ENCODE results near the gene AGPAT3. TPM values are rescaled to one million over a fixed set of nuclear protein-coding genes. Genes with fewer than 3 reads are reported as not detected.

The AGPAT3 gene
- total RNA-seq, 2 donors from 2014 or later = 44.8 to 100.0 TPM

DNA sequence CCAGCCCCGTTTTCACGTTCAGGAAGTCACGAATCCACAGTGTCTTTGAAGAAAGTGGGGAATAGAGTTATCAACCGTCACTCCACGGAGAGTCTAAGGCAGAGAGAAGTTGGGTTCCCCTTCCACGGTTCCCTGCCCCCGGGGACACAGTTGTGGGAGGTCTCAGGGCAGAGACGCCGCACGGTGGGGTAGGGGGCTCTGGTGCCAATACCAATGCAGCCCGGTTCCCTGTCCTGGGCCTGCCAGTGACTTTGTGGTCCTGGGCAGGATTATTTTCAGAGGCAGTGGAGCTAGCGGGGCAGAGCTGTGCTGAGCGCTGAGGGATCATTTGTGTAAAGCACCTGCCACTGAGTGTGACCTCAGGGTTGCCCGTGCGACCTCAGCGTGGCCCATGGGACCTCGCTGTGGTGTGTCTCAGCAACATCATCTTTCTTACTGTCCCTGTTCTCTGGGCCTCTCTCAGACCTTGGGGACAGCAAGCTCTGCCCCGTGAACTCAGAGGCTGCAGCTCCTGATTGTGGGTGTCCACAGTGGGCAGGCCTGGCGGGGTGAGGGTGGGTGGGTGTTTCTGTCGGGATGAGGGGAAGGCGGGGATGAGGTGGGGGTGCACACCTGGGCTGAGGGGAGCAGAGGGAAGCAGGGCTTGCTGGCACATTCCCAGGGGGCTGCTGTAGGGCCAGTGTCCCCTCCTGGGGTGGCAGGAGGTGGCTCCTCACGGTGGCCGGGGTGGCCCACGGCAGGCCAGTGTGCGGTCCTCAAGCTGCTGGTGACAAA lies 65.2 kb downstream of the AGPAT3 start:
- Mint-ChIP-seq H3K9me3 (no peaks in the 10 kb centered on the region), H3K36me3 (ENCODE audit: low read depth) (peaks cover 13% of the 10 kb centered on the region), H3K4me1 (no peaks in the 10 kb centered on the region), H3K27ac (no peak overlapping the region), H3K27me3 (no peaks in the 10 kb centered on the region), H3K4me3 (no peak overlapping the region)
- no peak for ATAC-seq (replicated peaks)

DNA sequence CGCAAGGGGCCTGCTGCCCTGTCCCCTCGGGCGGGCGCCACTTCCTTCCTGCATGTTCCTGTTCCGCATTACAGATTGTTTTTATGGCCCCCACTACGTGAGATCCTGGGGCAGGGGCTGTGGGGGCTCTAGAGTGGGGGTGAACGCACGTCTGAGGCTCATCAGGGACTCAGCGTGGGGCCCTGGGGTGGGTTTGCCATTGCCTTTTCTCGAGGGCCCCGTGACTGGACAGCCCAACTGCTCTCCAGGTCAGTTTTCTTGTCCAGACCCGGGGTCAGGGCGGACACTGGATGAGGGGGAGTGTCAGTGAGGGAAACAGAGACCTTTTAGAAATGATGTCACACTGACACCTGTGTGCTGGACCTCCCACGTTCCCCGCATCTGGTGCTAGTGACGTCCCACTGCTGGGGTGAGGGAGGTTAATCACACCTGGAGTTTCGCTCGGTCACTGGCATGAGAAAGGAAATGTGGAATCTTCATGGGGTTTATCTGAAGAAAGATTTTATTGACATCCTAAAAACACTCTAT lies 65.9 kb downstream of the AGPAT3 start:
- Mint-ChIP-seq H3K4me3 (no peak overlapping the region), H3K4me1 (no peaks in the 10 kb centered on the region), H3K27ac (no peak overlapping the region), H3K9me3 (no peaks in the 10 kb centered on the region), H3K27me3 (no peaks in the 10 kb centered on the region), H3K36me3 (ENCODE audit: low read depth) (peaks cover 13% of the 10 kb centered on the region)
- ATAC-seq (replicated peaks) = no peak

DNA sequence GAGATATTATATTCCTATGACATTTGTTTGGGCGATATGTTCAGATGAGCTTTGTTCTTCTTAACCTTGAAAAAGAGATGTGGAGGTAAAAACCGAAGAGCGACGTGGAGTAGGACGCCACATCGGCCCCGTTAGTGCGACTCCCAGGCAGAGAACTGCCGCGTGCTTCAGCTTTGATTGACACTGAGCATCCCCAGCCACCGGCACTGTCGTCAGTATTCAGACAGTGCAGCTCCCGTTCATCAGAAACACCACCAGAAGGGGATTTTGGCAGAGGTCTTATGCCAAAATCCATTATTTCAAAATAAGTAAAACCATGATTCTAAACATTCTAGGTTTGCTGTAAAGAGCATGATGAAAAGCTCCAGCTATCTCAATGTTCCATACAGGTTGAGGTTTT lies 66.5 kb downstream of the AGPAT3 start:
- H3K27me3 Mint-ChIP-seq = no peaks in the 10 kb centered on the region

DNA sequence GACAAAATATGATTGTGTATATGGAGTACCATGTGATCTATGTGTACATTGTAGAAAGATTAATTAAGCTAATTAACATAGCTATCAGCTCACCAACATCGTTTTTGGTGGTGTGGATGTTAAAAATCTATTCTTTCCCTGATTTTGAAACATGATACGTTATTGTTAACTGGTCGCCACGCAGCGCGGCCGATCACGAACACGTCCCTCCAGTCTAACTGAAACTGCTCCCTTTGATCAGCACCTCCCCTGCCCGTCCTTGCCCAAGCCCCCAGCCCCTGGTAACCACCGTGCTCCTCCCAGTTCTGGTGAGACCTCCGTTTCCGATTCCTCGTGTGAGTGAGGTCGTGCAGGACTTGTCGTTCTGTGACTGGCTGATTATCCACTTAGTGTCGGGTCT lies 67.0 kb downstream of the AGPAT3 start:
- no peak for ATAC-seq (replicated peaks)
- H3K4me1 Mint-ChIP-seq = no peaks in the 10 kb centered on the region
- peak overlapping the region; percentile 31 for H3K27ac Mint-ChIP-seq
- no peak overlapping the region for H3K4me3 Mint-ChIP-seq
- H3K27me3 Mint-ChIP-seq = no peaks in the 10 kb centered on the region
- H3K9me3 Mint-ChIP-seq = no peaks in the 10 kb centered on the region
- H3K36me3 Mint-ChIP-seq (ENCODE audit: low read depth) = peaks cover 13% of the 10 kb centered on the region

More for the DNA sequence above, 66.5 kb downstream of the AGPAT3 start:
- no peaks in the 10 kb centered on the region for H3K4me1 Mint-ChIP-seq
- H3K4me3 Mint-ChIP-seq = no peak overlapping the region
- H3K9me3 Mint-ChIP-seq = no peaks in the 10 kb centered on the region
- ATAC-seq (replicated peaks) = no peak
- H3K36me3 Mint-ChIP-seq (ENCODE audit: low read depth) = peaks cover 13% of the 10 kb centered on the region
- no peak overlapping the region for H3K27ac Mint-ChIP-seq

DNA sequence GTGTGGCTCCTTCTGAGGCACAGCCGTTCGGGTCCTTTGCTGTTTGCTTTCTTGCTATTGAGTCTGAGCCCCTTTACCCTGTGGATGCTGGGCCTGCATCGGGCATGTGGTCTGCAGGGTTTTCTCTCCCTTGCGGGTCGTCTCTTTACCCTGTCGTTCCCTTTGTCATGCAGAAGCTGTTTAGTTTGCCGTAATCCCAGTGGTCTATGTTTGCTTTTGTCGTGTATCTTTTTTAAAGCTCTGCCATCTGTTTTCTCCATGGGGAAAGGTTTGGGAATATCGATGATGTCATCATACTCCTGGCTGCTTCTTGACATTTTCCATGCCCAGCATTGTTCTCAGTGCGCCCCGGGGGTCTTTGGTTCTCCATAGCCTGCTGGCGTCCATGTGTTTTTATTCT lies 68.2 kb downstream of the AGPAT3 start:
- H3K36me3 Mint-ChIP-seq (ENCODE audit: low read depth) = peaks cover 13% of the 10 kb centered on the region
- no peaks in the 10 kb centered on the region for H3K9me3 Mint-ChIP-seq
- no peaks in the 10 kb centered on the region for H3K27me3 Mint-ChIP-seq
- no peak overlapping the region for H3K4me3 Mint-ChIP-seq
- H3K27ac Mint-ChIP-seq = no peak overlapping the region
- no peak for ATAC-seq (replicated peaks)
- H3K4me1 Mint-ChIP-seq = peaks cover 8% of the 10 kb centered on the region

DNA sequence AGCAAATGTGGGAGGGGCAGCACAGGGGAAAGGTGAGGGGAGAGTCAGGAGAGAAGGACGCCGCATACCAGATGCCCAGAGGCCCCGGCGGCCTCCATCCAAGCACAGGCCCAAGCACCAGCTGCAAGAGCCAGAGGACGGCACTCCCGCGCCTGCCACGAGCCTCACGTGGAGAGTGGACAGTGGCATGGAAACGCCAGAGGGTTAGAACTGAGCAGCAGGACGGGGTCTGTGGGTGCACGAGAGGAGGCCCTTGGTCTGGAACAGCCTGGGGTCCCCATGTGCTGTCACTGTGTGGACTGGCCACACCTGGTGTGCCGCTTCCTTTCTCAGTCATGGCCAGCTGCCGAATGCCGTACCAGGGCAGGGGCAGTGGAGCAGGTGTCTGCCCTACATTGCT lies 68.7 kb downstream of the AGPAT3 start:
- H3K9me3 Mint-ChIP-seq = no peaks in the 10 kb centered on the region
- peaks cover 8% of the 10 kb centered on the region for H3K4me1 Mint-ChIP-seq
- no peak for ATAC-seq (replicated peaks)

DNA sequence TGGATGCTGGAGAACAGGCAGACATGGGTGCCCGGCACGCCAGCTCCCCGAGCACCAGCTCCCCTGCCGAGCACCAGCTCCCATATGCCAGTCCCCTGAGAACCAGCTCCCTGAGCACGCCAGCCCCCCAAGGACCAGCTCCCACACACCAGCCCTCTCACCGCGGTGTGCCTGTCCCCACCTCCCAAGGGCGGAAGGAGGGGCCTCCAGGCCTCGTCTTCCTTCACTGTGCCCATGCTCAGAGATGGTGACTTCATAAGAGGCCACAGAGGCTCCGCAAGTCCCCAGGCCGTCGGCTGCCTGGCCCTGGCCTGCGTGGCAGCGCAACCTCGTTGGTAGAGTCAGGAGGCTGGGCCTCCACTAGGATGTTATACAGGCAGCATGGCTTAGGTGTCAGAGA lies 69.1 kb downstream of the AGPAT3 start:
- Mint-ChIP-seq H3K4me3 (no peak overlapping the region), H3K27ac (no peak overlapping the region), H3K4me1 (peaks cover 8% of the 10 kb centered on the region), H3K27me3 (no peaks in the 10 kb centered on the region), H3K36me3 (ENCODE audit: low read depth) (peaks cover 8% of the 10 kb centered on the region), H3K9me3 (no peaks in the 10 kb centered on the region)
- no peak for ATAC-seq (replicated peaks)

More for the DNA sequence above, 68.7 kb downstream of the AGPAT3 start:
- H3K27me3 Mint-ChIP-seq = no peaks in the 10 kb centered on the region
- H3K36me3 Mint-ChIP-seq (ENCODE audit: low read depth) = peaks cover 8% of the 10 kb centered on the region
- no peak overlapping the region for H3K27ac Mint-ChIP-seq
- no peak overlapping the region for H3K4me3 Mint-ChIP-seq

DNA sequence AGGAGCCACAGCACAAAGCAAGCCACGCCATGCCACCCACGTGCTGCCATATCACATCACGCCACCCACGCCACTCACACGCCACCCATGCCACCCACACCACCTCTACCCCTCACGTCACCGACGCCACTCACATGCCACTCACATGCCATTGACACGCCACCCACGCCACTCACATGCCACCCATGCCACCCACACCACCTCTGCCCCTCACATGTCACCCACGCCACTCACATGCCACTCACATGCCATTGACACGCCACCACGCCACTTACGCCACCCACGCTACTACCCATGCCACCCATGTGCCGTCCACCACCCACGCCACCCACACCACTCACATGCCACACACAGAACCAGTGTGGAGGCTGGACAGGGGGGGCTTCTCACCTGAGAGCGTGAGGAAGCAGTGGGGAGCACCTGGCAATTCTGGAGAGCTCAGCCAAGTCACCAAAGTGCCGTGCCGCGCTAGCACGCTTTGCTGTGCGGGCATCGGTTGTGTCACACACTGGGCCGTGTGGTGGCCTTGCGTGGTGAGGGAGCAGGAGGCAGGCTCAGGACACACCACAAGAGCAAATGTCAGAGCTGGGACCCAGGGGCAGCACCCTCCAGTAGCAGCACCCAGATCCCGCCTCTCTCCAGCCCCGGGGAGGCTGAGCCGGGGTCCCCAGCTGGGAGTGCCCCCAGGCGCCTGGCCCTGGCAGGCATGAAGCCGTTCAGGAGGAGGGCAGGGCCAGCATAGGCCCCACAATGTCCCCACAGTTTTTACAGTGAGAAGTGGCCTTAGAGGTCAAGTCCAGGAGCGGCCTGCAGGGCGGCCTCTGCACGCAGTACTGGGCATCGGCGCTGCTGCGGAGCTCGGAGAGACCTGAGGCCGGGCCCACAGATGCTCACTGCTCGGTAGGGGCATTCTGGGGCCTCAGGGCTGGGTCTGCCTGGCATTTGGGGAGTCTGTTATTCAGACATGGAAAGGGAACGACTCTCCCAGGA lies 70.0 kb downstream of the AGPAT3 start:
- Mint-ChIP-seq H3K9me3 (no peaks in the 10 kb centered on the region), H3K36me3 (ENCODE audit: low read depth) (peaks cover 11% of the 10 kb centered on the region), H3K27ac (no peak overlapping the region), H3K4me1 (peaks cover 11% of the 10 kb centered on the region), H3K27me3 (no peaks in the 10 kb centered on the region), H3K4me3 (no peak overlapping the region)
- ATAC-seq (replicated peaks) = no peak

DNA sequence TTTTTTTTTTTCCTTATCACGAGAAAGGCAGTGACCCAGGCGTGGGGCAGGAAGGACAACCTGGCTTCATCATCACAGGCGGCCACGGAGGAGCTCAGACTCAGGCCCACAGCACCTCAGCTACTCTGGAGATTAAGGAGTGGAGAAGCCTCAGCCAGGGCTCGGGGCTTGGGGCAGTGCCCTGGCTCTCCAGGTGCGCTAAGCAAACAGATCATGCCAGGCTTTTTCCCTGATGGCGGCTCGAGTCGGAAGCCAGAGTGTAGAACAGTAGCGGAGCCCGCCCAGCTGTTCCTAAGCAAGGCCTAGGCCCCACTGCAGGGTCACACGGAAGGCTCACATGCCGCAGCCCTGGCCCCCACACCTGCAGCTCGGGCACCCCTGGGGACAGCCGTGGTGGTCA lies 70.7 kb downstream of the AGPAT3 start:
- Mint-ChIP-seq H3K36me3 (ENCODE audit: low read depth) (peaks cover 11% of the 10 kb centered on the region), H3K4me3 (no peak overlapping the region)

DNA sequence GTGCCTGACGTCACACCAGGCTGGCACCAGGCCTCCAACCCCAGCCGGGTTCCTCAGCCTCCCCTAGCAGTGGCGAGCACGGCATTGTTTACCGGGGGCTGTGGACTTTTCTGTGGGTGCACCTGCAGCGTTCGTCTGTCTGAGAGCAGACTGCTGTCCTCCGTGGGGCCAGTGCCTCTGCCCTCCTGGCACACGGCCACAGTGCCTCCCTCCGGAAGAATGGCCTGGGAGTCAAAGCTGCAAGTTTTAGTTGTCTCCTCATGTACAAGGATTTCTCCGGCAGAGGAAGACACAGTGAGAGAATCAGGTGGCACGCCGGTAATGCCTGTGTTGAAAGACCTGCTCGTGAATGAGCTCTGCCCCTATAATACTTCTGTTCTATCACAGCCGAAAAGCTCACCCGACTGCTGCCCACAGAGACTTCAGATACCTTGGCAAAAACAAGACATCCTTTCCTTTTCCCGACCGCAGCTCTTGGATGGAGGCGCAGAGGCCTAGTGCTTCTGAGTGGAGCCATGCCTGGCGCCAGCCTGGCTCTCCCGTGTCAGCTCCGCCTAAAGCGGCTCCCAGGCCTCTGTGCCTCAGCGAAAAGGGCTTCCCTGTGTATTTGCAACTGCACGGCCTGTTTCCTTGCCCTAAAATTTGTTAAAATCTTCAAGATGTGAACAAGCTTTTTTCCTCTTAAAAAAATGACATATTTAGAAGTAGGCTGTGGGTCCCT lies 71.4 kb downstream of the AGPAT3 start:
- ATAC-seq (replicated peaks) = no peak
- no peak overlapping the region for H3K27ac Mint-ChIP-seq

More for the DNA sequence above, 70.7 kb downstream of the AGPAT3 start:
- H3K4me1 Mint-ChIP-seq = peaks cover 11% of the 10 kb centered on the region
- no peak overlapping the region for H3K27ac Mint-ChIP-seq
- ATAC-seq (replicated peaks) = no peak
- H3K9me3 Mint-ChIP-seq = no peaks in the 10 kb centered on the region
- no peaks in the 10 kb centered on the region for H3K27me3 Mint-ChIP-seq

DNA sequence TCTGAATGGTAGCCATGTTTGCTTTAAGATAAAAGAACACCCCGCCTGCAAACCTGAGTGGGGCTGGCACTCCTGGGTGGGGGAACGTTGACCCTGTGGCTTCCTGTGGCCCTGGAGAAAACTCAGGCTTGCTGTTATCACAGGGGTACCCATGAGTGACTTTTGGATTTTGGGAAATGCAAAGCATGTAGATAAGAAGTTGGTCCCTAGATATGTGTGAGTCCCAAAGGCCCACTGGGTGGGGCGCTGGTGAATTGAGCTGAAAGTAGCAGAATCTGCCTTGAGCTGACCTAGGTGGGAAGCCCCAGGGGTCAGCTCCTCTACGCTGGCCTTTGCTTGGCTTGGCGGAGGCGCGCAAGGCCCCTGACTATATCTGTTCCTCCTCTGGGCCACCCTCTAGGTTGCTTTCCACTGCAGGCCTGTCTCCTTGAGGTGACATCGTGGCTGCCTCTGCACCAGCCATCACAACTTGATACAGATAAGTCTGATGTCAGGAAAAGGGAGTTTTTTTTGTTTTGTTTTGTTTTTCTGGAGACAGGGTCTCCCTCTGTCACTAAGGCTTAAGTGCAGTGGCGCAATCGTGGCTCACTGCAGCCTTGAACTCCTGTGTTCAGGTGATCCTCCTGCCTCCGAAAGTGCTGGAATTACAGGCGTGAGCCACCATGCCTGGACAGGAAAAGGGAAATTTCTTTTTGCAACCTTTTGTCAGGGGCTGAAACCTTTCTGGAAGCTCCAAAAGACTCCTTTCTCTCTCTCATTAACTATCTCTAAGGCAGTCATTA lies 72.2 kb downstream of the AGPAT3 start:
- H3K9me3 Mint-ChIP-seq = no peaks in the 10 kb centered on the region
- H3K4me3 Mint-ChIP-seq = no peak overlapping the region
- peaks cover 11% of the 10 kb centered on the region for H3K4me1 Mint-ChIP-seq
- H3K27me3 Mint-ChIP-seq = no peaks in the 10 kb centered on the region
- peak overlapping the region; percentile 12 for H3K27ac Mint-ChIP-seq
- ATAC-seq (replicated peaks) = no peak
- H3K36me3 Mint-ChIP-seq (ENCODE audit: low read depth) = peaks cover 4% of the 10 kb centered on the region

More for the DNA sequence above, 71.4 kb downstream of the AGPAT3 start:
- H3K27me3 Mint-ChIP-seq = no peaks in the 10 kb centered on the region
- peaks cover 11% of the 10 kb centered on the region for H3K4me1 Mint-ChIP-seq
- H3K9me3 Mint-ChIP-seq = no peaks in the 10 kb centered on the region
- H3K36me3 Mint-ChIP-seq (ENCODE audit: low read depth) = peaks cover 11% of the 10 kb centered on the region
- H3K4me3 Mint-ChIP-seq = no peak overlapping the region

DNA sequence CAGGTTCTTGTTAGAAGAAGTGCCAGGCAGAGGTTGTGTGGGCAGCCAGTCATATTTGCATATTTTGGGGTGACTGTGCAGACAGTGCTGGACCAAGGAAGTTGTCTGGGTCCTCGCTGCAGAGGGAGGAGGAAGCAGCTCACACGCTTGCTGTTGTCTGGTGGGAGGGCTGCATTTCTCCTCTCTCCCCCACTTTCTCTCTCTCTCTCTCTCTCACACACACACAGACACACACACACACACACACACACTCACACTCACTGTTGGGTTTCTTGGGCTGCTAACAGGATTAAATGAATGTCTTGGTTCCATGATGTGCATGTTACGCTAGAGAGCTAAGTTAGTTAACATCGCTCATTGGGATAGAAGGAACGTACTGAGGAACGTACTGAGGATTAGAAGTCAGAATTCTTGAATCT lies 72.9 kb downstream of the AGPAT3 start:
- no peaks in the 10 kb centered on the region for H3K9me3 Mint-ChIP-seq
- no peak overlapping the region for H3K4me3 Mint-ChIP-seq
- H3K4me1 Mint-ChIP-seq = peaks cover 11% of the 10 kb centered on the region
- H3K27me3 Mint-ChIP-seq = no peaks in the 10 kb centered on the region
- H3K27ac Mint-ChIP-seq = peak overlapping the region; percentile 12
- peaks cover 4% of the 10 kb centered on the region for H3K36me3 Mint-ChIP-seq (ENCODE audit: low read depth)
- peak; percentile 54 for ATAC-seq (replicated peaks)

DNA sequence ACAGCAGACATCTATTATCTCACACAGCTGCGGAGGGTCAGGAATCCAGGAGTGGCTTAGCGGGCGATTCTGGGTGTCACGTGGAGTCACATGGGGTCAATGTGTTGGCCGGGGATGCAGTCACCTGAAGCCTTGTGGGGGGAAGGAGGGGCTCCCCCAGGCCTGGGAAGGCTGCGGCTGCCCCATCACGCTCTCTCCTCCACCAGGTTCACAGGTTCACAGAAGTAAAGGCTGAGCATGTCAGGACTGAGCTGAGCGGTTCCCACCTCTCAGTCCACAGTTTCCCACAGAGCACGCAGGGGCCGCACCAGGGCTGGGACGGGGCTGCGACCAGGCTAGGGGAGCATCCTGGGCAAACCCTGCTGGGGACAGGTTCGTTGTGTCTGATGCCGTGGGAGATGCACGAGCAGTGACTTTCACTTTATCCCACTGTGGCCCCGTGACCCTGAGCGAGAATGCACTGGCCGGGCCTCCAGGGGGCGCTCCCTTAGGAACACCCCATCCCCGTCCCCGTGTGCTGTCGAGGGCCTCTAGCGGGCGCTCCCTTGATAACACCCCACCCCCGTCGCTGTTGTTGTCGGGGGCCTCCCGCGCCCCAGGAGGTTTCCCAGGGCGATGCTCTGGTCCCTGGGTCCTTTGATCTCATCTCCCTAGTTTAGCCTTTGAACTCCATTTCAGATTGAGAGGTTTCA lies 73.9 kb downstream of the AGPAT3 start:
- peak; percentile 98 for ATAC-seq (replicated peaks)
- Mint-ChIP-seq H3K36me3 (ENCODE audit: low read depth) (peaks cover 4% of the 10 kb centered on the region), H3K9me3 (no peaks in the 10 kb centered on the region), H3K27ac (peak overlapping the region; percentile 80), H3K4me1 (peaks cover 11% of the 10 kb centered on the region), H3K27me3 (no peaks in the 10 kb centered on the region), H3K4me3 (peak overlapping the region; percentile 87)
